ENCODE data around the gene DUOX2.
"Not testable (repeated sequence)": the region's sequence is repeated elsewhere in the genome, so short reads cannot be mapped to it uniquely, and the experiment has no call there.

DUOX2 gene

DNA sequence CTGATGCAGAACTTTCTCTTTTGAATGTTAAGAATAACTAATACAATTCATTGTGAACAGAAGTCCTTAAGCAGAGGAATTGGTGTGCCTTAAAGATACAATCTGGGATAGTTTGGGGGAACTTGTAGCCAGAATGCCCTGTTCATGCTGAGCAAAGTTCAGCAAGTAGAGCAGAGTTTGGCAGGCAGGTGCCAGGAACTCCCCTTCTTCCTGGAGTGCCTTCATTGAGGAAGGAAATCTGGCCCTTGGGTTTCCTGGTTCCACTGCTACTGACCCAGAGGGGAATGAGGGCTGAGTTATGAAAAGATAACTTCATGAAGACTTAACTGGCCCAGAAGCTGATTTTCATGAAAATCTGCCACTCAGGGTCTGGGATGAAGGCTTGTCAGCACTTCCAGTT, 40.4 kb downstream of the DUOX2 start:
- DNase-seq (ENCODE audit: low read depth in 2 of 2): not testable (repeated sequence)

- not testable (repeated sequence) for DNase-seq (ENCODE audit: low read depth in 2 of 2)
Observed at GRCh38 chr15:45069942-45070360, 44.0 kb downstream of the DUOX2 start.

GRCh38 chr15:45064386-45064785, 49.6 kb downstream of the DUOX2 start:
- DNase-seq (ENCODE audit: low read depth in 2 of 2): no peak

DNA sequence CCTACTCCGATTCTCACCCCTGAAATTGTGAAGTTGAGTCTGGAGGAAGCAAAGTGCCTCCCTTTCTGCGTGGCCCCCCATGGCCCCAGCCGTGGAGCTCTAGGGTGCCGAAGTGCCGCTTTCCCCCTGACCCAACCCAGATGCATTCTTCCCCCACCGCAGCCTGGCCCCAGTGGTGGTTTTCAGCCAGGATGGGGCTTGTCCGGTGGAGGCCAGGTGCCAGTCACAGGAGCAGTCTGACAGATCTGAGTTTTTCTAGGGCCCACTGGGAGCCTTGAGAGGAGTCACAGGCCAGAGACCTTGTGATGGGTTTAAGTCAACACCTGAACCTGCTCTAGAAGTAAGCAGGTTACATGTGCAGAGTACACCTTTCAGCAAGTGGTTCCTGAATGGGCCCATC, 51.7 kb downstream of the DUOX2 start:
- not testable (repeated sequence) for DNase-seq (ENCODE audit: low read depth in 2 of 2)

DNA sequence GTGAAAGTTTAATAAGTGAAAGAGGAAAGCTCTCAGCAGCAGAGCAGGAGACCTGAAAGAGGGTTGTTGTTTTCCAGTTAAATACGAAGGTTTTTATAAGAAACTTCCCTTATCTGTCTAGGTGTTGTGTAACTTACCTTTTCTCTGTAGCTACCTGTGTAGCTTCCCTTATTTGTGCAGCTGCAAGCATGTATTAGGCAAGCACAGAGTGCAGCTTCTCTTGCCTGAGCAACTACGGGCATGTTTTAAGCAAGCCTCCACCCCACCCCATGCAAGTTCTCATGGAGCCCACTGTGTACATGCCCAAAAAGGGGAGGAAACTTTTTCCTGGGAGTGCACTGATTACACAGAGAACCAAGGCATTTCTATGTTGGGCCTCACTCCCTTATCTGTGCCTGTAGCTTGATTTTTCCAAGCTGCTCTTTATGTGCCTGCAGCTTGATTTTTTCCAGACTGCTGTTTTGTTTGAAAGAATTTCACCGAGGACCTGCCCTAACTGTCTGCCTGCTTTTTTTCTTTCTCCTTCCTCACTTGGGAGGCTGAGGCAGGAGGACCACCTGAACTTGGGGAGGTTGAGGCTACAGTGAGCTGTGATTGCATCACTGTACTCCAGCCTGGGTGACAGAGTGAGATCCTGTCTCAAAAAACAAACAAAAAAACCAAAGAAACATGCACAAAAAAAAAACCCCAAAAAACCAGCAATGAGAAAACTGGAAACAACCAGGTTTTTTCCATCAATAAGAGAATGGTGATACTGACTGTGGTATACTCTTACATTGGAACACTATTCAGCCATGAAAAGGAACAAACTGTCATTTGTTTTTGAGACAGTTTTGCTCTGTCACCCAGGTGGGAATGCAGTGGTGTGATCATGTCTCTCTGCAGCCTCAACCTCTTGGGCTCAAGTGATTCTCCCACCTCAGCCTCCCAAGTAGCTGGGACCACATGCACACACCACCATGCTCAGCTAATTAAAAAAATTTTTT, 55.0 kb downstream of the DUOX2 start:
- DNase-seq (ENCODE audit: low read depth in 2 of 2): not testable (repeated sequence)

GRCh38 chr15:45052676-45053075, 61.3 kb downstream of the DUOX2 start:
- DNase-seq (ENCODE audit: low read depth in 2 of 2): not testable (repeated sequence)

DNA sequence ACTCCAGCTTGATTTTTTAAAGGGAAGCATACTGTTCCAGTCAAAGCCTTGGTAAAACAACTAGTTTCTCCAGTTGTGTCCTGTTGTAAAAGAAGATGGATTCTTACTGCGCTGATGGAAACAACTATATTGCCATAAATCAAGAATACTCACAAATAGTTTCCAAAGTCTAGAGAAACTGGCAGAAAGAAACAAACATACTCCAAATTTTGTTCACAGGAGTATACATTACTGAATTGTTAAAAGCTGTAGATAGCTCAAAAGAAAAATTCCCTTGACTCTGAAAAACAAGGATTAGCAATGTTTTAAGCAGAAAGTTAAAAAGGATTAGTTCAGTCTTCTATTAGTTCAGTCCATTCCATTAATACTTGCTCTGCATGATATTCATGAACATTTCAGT, 63.4 kb downstream of the DUOX2 start:
- no peak for DNase-seq (ENCODE audit: low read depth in 2 of 2)

- no peak for DNase-seq (ENCODE audit: low read depth in 2 of 2)
Observed at GRCh38 chr15:45048794-45049631, 65.0 kb downstream of the DUOX2 start.

- not testable (repeated sequence) for DNase-seq (ENCODE audit: low read depth in 2 of 2)
Observed at GRCh38 chr15:45048449-45048793, 65.6 kb downstream of the DUOX2 start.

DNA sequence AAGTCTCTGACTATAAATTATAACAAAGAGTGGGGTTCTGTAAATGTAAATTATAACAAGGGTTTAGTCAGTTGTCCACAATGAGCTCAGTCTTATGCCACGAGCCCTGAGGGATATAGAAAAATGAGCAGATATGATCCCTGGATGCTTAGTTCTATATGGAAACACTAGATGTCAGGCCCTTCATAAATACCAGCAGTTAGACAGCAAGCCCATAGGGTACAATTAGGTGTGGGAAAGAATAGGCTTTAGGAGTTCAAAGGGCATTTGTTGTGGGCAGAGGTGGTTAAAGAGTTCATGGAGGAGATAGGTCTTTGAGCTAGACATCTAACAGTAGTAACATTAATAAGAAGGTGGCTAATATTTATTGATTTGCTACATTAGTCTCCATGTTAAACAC, 69.7 kb downstream of the DUOX2 start:
- DNase-seq (ENCODE audit: low read depth in 2 of 2): not testable (repeated sequence)

DNA sequence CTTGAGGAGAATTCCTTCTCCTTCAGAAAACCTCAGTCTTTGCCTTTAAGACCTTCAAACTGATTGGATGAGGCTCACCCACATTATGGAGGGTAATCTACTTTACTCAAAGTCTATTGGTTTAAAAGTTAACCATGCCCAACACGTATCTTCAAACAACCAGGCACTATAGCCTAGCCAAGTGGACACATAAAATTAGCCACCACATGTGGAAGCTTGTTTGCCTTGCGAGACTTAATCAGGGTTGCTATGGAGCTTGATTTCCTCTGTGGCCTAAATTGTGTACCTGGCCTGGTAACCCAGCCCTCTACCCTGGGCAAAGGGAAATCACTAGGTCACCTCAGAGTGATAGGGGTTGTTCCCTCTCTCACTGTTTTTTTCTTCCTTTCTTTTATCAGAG, 71.1 kb downstream of the DUOX2 start:
- not testable (repeated sequence) for DNase-seq (ENCODE audit: low read depth in 2 of 2)
